Thyroid gland (tissue), 4 donors: Measurements from ENCODE around the gene VAMP4.

Experiments used
- POLR2A ChIP-seq, 2 donors: fragments of 450-650 bp; IDR thresholded peaks; one replicate each; pipeline ENCODE4 v1.6.1; 2017; ENCODE audit warnings: antibody characterized with exemption in 2 of 2, mild to moderate bottlenecking in 2 of 2, moderate library complexity in 1 of 2
- TF ChIP-seq, protein P1 (sequence below), 6 experiments: fragments of 200-600 bp in 3 of 6; fragments of 450-650 bp in 3 of 6; sonication (generic) in 3 of 6; IDR thresholded peaks; one replicate each; pipeline ENCODE4 v1.5.1; 2016 to 2019; ENCODE audit warnings: antibody characterized with exemption in 6 of 6, mild to moderate bottlenecking in 2 of 6, inconsistent platforms in 1 of 6, moderate library complexity in 1 of 6

DNA sequence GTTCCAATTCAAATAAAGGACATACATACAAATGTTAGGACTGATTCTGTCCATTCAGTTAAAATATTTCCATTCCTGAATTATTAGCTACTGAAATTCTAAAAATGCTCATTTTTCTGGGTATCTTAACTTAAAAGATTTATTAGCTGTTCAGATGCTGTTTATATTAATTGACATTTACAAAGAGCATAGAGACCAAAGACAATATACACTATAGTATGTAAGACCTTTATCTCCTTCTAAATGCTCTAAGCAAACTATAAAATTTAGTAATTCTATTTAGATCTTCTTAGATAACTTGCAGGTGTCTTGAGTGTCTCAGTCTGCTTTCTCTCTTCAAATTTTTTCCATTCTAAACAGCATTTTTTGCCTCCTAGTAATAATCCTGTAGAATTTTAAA is 39.3 kb downstream of the VAMP4 start:
- TF ChIP-seq, protein P1, sequence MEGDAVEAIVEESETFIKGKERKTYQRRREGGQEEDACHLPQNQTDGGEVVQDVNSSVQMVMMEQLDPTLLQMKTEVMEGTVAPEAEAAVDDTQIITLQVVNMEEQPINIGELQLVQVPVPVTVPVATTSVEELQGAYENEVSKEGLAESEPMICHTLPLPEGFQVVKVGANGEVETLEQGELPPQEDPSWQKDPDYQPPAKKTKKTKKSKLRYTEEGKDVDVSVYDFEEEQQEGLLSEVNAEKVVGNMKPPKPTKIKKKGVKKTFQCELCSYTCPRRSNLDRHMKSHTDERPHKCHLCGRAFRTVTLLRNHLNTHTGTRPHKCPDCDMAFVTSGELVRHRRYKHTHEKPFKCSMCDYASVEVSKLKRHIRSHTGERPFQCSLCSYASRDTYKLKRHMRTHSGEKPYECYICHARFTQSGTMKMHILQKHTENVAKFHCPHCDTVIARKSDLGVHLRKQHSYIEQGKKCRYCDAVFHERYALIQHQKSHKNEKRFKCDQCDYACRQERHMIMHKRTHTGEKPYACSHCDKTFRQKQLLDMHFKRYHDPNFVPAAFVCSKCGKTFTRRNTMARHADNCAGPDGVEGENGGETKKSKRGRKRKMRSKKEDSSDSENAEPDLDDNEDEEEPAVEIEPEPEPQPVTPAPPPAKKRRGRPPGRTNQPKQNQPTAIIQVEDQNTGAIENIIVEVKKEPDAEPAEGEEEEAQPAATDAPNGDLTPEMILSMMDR (IDR thresholded peaks at IDR 0.05) = no peak
- no peak for TF ChIP-seq POLR2A (IDR thresholded peaks at IDR 0.05)
